H9 (cell line): ENCODE measurements around the gene TMSB15A. TPM values are rescaled to one million over a fixed set of nuclear protein-coding genes. Genes with fewer than 3 reads are reported as not detected.

ENCODE experiments used
- DNase-seq: peaks from one replicate; pipeline ENCODE4 v3.0.0-alpha.2; 2017
- H2AFZ ChIP-seq: one replicate; pipeline ENCODE4 v1.6.1; 2013; ENCODE audit warnings: mild to moderate bottlenecking, low read length, control low read depth, moderate library complexity
- H2AK5ac ChIP-seq: 2 replicates; pipeline ENCODE4 v1.6.1; 2013; ENCODE audit warnings: low read length, control low read depth, mixed read lengths; ENCODE audit not compliant: insufficient read length
- H2BK120ac ChIP-seq: one replicate; pipeline ENCODE4 v1.6.1; 2013; ENCODE audit warnings: low read depth, mild to moderate bottlenecking, low read length, control low read depth, inconsistent platforms; ENCODE audit not compliant: poor library complexity, severe bottlenecking
- H2BK12ac ChIP-seq: 2 replicates; pipeline ENCODE4 v1.6.1; 2013; ENCODE audit warnings: low read length, control low read depth, mixed read lengths, low read depth; ENCODE audit not compliant: insufficient read length
- H2BK15ac ChIP-seq: 2 replicates; pipeline ENCODE4 v1.6.1; 2013; ENCODE audit warnings: low read depth, low read length, control low read depth
- H2BK20ac ChIP-seq: one replicate; pipeline ENCODE4 v1.6.1; 2013; ENCODE audit warnings: low read depth, mild to moderate bottlenecking, low read length, control low read depth, inconsistent platforms; ENCODE audit not compliant: poor library complexity, severe bottlenecking
- H2BK5ac ChIP-seq: 2 replicates; pipeline ENCODE4 v1.6.1; 2013; ENCODE audit warnings: low read length, control low read depth, mixed read lengths; ENCODE audit not compliant: insufficient read length
- H3K14ac ChIP-seq: 2 replicates; pipeline ENCODE4 v1.6.1; 2013; ENCODE audit warnings: low read length, control low read depth; ENCODE audit not compliant: insufficient read depth
- H3K18ac ChIP-seq: 2 replicates; pipeline ENCODE4 v1.6.1; 2013; ENCODE audit warnings: low read depth, mild to moderate bottlenecking, mixed read lengths, low read length, control low read depth; ENCODE audit not compliant: insufficient read length
- H3K23ac ChIP-seq: 2 replicates; pipeline ENCODE4 v1.6.1; 2013; ENCODE audit warnings: low read length, control low read depth, mixed read lengths, low read depth; ENCODE audit not compliant: insufficient read length
- H3K23me2 ChIP-seq: 2 replicates; pipeline ENCODE4 v1.6.1; 2013; ENCODE audit warnings: low read depth, mild to moderate bottlenecking, mixed read lengths, low read length, control low read depth; ENCODE audit not compliant: insufficient read length, poor library complexity, severe bottlenecking
- H3K27ac ChIP-seq: 2 replicates; pipeline ENCODE4 v1.5.1; 2013; ENCODE audit warnings: low read length, control low read depth, mixed read lengths, low read depth; ENCODE audit not compliant: insufficient read length
- H3K27me3 ChIP-seq: 2 replicates; pipeline ENCODE4 v1.6.1; 2013; ENCODE audit warnings: low read length, control low read depth, inconsistent platforms; ENCODE audit not compliant: insufficient read depth
- H3K4ac ChIP-seq: 2 replicates; pipeline ENCODE4 v1.6.1; 2013; ENCODE audit warnings: low read depth, mild to moderate bottlenecking, control low read depth, inconsistent platforms, low read length, moderate library complexity
- H3K4me1 ChIP-seq: 2 replicates; pipeline ENCODE4 v1.6.1; 2013; ENCODE audit warnings: low read length, control low read depth, inconsistent platforms; ENCODE audit not compliant: insufficient read depth
- H3K4me2 ChIP-seq: 2 replicates; pipeline ENCODE4 v1.6.1; 2013; ENCODE audit warnings: low read length, control low read depth, mixed read lengths; ENCODE audit not compliant: insufficient read length, insufficient read depth
- H3K56ac ChIP-seq: 2 replicates; pipeline ENCODE4 v1.6.1; 2013; ENCODE audit warnings: low read depth, mild to moderate bottlenecking, mixed read lengths, low read length, control low read depth; ENCODE audit not compliant: insufficient read length
- H3K79me1 ChIP-seq: 2 replicates; pipeline ENCODE4 v1.6.1; 2013; ENCODE audit warnings: low read depth, mild to moderate bottlenecking, moderate library complexity, low read length, control low read depth, inconsistent platforms; ENCODE audit not compliant: insufficient read depth, poor library complexity, severe bottlenecking
- H3K79me2 ChIP-seq: 2 replicates; pipeline ENCODE4 v1.6.1; 2013; ENCODE audit warnings: low read length, control low read depth, inconsistent platforms; ENCODE audit not compliant: insufficient read depth
- H3K9ac ChIP-seq: 2 replicates; pipeline ENCODE4 v1.6.1; 2013; ENCODE audit warnings: low read length, control low read depth, mixed read lengths; ENCODE audit not compliant: insufficient read length; ENCODE audit errors: extremely low read depth
- H3K9me3 ChIP-seq: one replicate; pipeline ENCODE4 v1.6.1; 2013; ENCODE audit warnings: low read depth, low read length, inconsistent platforms; ENCODE audit not compliant: control insufficient read depth
- H3T11ph ChIP-seq: one replicate; pipeline ENCODE4 v1.6.1; 2013; ENCODE audit warnings: mild to moderate bottlenecking, low read length, control low read depth, inconsistent platforms
- H4K20me1 ChIP-seq: one replicate; pipeline ENCODE4 v1.6.1; 2013; ENCODE audit not compliant: control insufficient read depth, insufficient read length, insufficient read depth
- H4K5ac ChIP-seq: 2 replicates; pipeline ENCODE4 v1.6.1; 2013; ENCODE audit warnings: low read depth, mild to moderate bottlenecking, mixed read lengths, low read length, control low read depth; ENCODE audit not compliant: insufficient read length
- H4K8ac ChIP-seq: replicated peaks from 2 replicates; pipeline ENCODE4 v1.6.1; 2013; ENCODE audit warnings: low read length, control low read depth, mixed read lengths, low read depth; ENCODE audit not compliant: insufficient read length
- H4K91ac ChIP-seq: 2 replicates; pipeline ENCODE4 v1.6.1; 2013; ENCODE audit warnings: low read depth, mild to moderate bottlenecking, moderate library complexity, mixed read lengths, low read length, control low read depth; ENCODE audit not compliant: insufficient read length
- H3K27ac Mint-ChIP-seq, 3 experiments: 2 replicates in 2 of 3; 3 replicates in 1 of 3; pipeline ENCODE4 v1.8.0; 2020 to 2021; ENCODE audit warnings: mixed read lengths in 3 of 3, mild to moderate bottlenecking in 1 of 3, moderate library complexity in 1 of 3
- H3K27me3 Mint-ChIP-seq: 2 replicates; pipeline ENCODE4 v1.8.0; 2021; ENCODE audit warnings: low read depth, mild to moderate bottlenecking, moderate library complexity, mixed read lengths
- H3K36me3 Mint-ChIP-seq, 3 experiments: 2 replicates in 2 of 3; 3 replicates in 1 of 3; pipeline ENCODE4 v1.8.0; 2020 to 2021; ENCODE audit warnings: low read depth in 3 of 3, mixed read lengths in 3 of 3; ENCODE audit not compliant: insufficient read depth in 1 of 3
- H3K4me1 Mint-ChIP-seq, 2 experiments: 2 replicates each; pipeline ENCODE4 v1.8.0; 2020; ENCODE audit warnings: mixed read lengths in 2 of 2
- H3K4me3 Mint-ChIP-seq, 2 experiments: 2 replicates in 1 of 2; 3 replicates in 1 of 2; pipeline ENCODE4 v1.8.0; 2020 to 2021; ENCODE audit warnings: mild to moderate bottlenecking in 2 of 2, mixed read lengths in 2 of 2, moderate library complexity in 1 of 2
- H3K9me3 Mint-ChIP-seq, 2 experiments: 2 replicates in 1 of 2; 3 replicates in 1 of 2; pipeline ENCODE4 v1.8.0; 2020; ENCODE audit warnings: mild to moderate bottlenecking in 2 of 2, mixed read lengths in 2 of 2, moderate library complexity in 1 of 2
- WGBS: extraction: QIAGEN DNeasy Blood & Tissue Kit; methylation state at CpG from one replicate; pipeline ENCODE4 v1.1.7; 2013; ENCODE audit warnings: missing lambda C conversion rate, low lambda C conversion rate, mixed read lengths; ENCODE audit not compliant: insufficient read length; ENCODE audit errors: extremely low coverage; 5-methylcytosine and 5-hydroxymethylcytosine counted together
- total RNA-seq: library from RNA; stranded (reverse); gene quantifications from 2 replicates; pipeline ENCODE4 v1.2.1, GENCODE V29; 2021
- TF ChIP-seq, protein P1 (sequence below): fragments of 200-600 bp; sonication (generic); conservative IDR thresholded peaks from 3 replicates; pipeline ENCODE4 v1.8.0; 2021; ENCODE audit warnings: antibody characterized with exemption, mild to moderate bottlenecking

Gene TMSB15A
- total RNA-seq, 1 experiment from 2014 or later: 69.2 TPM

DNA sequence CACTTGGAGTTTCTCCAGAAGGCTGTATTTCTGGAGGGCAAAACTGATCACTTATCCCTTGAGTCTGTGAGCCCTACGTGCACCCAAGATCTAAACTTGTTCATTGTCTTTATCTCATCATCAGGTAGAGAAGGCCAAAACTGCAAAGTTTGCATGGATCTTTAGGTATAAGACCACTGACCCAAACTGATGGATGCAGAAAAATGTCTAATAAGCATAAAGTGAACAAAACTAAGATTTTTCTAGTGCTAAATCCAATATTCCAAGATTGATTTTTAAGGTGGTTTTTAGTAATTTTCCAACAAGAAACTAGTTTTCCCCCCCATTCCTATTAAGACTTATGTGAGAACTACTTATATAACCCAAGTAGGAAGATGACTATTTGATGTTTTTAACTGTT lies 2.0 kb downstream of the TMSB15A start:
- Histone ChIP-seq H2AK5ac (no peak overlapping the region), H3K14ac (no peak overlapping the region), H2BK20ac (no peak overlapping the region), H4K20me1 (no peaks in the 10 kb centered on the region), H3K79me2 (no peaks in the 10 kb centered on the region), H3K9ac (no peak overlapping the region), H3K56ac (no peak overlapping the region), H3T11ph (no peak overlapping the region), H3K4ac (no peak overlapping the region), H3K23ac (no peak overlapping the region), H4K5ac (no peak overlapping the region), H4K8ac (no peak overlapping the region), H3K27ac (no peak overlapping the region), H2BK12ac (no peak overlapping the region), H3K4me2 (no peak overlapping the region), H2BK5ac (no peak overlapping the region), H3K9me3 (peaks cover 19% of the 10 kb centered on the region), H3K79me1 (no peaks in the 10 kb centered on the region), H3K4me1 (no peaks in the 10 kb centered on the region), H3K27me3 (no peaks in the 10 kb centered on the region), H2BK15ac (no peak overlapping the region), H2BK120ac (no peak overlapping the region), H4K91ac (no peak overlapping the region), H2AFZ (no peak overlapping the region), H3K18ac (no peak overlapping the region), H3K23me2 (peaks cover 3% of the 10 kb centered on the region)
- TF ChIP-seq, protein P1, sequence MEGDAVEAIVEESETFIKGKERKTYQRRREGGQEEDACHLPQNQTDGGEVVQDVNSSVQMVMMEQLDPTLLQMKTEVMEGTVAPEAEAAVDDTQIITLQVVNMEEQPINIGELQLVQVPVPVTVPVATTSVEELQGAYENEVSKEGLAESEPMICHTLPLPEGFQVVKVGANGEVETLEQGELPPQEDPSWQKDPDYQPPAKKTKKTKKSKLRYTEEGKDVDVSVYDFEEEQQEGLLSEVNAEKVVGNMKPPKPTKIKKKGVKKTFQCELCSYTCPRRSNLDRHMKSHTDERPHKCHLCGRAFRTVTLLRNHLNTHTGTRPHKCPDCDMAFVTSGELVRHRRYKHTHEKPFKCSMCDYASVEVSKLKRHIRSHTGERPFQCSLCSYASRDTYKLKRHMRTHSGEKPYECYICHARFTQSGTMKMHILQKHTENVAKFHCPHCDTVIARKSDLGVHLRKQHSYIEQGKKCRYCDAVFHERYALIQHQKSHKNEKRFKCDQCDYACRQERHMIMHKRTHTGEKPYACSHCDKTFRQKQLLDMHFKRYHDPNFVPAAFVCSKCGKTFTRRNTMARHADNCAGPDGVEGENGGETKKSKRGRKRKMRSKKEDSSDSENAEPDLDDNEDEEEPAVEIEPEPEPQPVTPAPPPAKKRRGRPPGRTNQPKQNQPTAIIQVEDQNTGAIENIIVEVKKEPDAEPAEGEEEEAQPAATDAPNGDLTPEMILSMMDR: no peak
- peaks cover 5 to 11% of the 10 kb centered on the region in 2 experiments; a peak in 3 of 4 replicates for H3K4me1 Mint-ChIP-seq
- H3K36me3 Mint-ChIP-seq: peaks cover 27 to 31% (median 31%) of the 10 kb centered on the region in 3 experiments
- no peak overlapping the region for H3K4me3 Mint-ChIP-seq
- no peak for DNase-seq
- peaks cover 16% of the 10 kb centered on the region for H3K27me3 Mint-ChIP-seq
- no peak overlapping the region for H3K27ac Mint-ChIP-seq
- WGBS: no CpG with 5 or more reads among the region's 1 CpG
- peaks cover 63 to 68% of the 10 kb centered on the region in 2 experiments for H3K9me3 Mint-ChIP-seq
